GM13976 (cell line): ENCODE data around the gene SOD3.

Experiments used
- DNase-seq: peaks from one replicate; pipeline ENCODE4 v3.0.0; 2012; ENCODE audit warnings: low spot score
- in situ Hi-C: fragments of 300-500 bp; cut with MboI; formaldehyde crosslinking; loops from one replicate; pipeline ENCODE4 v1.12.0; 2022; ENCODE audit warnings: low sequenced_read_pairs, mixed read lengths, inconsistent platforms; ENCODE audit not compliant: unreplicated experiment
- TF ChIP-seq, protein P1 (sequence below): IDR thresholded peaks from 2 replicates; pipeline ENCODE4 v1.5.1; 2012; ENCODE audit warnings: borderline replicate concordance, mild to moderate bottlenecking; ENCODE audit not compliant: insufficient read depth; ENCODE audit errors: extremely low read depth, missing control alignments, control extremely low read depth

Gene SOD3

DNA sequence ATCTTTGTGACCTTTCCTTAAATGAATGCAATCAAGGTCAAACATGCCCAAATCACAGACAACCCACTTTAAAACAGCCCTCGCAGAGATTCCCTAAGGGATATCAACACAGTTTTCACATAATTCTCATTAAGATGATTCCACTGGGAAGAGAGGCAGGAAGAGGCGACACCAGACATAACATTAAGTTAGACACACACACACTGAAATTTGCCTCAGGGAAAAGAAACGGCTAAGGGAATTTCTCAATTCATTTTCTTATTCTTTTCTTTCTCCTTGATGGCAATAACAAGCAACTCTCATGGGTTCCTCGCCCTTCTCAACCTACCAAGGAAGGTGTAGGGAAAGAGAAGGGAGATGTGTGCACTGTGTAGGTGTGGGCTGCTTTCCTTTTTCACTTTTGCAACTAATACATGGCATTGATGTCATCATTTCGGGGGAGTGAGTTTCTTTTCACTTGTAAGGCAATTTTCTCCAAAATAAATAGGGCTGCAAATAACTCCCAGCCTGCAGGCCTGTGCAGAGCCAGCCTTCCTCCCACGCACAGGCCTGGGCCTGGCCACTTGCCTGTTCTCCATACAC lies 41.4 kb downstream of the SOD3 start:
- TF ChIP-seq, protein P1, sequence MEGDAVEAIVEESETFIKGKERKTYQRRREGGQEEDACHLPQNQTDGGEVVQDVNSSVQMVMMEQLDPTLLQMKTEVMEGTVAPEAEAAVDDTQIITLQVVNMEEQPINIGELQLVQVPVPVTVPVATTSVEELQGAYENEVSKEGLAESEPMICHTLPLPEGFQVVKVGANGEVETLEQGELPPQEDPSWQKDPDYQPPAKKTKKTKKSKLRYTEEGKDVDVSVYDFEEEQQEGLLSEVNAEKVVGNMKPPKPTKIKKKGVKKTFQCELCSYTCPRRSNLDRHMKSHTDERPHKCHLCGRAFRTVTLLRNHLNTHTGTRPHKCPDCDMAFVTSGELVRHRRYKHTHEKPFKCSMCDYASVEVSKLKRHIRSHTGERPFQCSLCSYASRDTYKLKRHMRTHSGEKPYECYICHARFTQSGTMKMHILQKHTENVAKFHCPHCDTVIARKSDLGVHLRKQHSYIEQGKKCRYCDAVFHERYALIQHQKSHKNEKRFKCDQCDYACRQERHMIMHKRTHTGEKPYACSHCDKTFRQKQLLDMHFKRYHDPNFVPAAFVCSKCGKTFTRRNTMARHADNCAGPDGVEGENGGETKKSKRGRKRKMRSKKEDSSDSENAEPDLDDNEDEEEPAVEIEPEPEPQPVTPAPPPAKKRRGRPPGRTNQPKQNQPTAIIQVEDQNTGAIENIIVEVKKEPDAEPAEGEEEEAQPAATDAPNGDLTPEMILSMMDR, result no peak
- in situ Hi-C loops, result no loop called here
- peak; percentile 31 for DNase-seq

GRCh38 chr4:24837336-24837735 lies 42.0 kb downstream of the SOD3 start:
- in situ Hi-C loops, result no loop called here
- TF ChIP-seq, protein P1, result no peak
- no peak for DNase-seq

DNA sequence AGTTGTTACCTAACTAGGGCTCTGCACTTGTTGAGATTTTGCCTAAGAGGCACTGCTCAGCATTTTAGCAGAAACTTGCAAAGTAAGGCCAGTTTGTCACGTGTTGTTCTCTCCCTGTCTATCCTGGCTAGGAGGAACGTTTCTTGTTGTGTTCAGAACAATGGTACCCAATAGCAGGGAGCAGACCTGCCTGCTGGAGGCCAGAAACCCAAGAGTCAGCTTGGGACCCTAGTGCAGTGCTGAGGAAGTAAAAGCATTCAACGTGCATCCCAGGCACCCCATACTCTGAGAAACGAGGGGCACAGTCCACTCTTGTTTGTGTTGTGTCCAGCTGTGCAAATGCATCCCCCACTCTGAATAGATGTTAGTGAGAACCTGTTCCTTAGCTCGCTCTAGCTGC lies 42.4 kb downstream of the SOD3 start:
- DNase-seq, result no peak

DNA sequence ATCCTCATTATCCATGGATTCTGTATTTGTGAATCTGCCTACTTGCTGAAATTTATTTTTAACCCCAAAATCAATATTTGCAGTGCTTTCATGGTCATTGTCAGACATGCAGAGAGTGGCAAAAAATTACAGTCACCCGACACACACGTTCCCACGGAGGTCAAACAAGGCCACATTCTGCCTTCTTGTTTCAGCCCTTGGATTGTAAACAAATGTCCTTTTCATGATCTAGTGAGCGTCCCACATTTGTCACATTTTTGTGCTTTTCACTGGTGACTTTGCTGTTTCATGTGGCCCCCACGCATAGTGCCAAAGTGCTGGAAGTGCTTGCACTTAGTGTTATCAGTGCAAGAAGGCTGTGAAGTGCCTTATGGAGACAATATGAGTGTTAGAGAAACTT lies 45.0 kb downstream of the SOD3 start:
- TF ChIP-seq, protein P1, result no peak
- in situ Hi-C loops, result no loop called here
- no peak for DNase-seq

More for the DNA sequence above, 42.4 kb downstream of the SOD3 start:
- TF ChIP-seq, protein P1, result no peak
- in situ Hi-C loops, result no loop called here

DNA sequence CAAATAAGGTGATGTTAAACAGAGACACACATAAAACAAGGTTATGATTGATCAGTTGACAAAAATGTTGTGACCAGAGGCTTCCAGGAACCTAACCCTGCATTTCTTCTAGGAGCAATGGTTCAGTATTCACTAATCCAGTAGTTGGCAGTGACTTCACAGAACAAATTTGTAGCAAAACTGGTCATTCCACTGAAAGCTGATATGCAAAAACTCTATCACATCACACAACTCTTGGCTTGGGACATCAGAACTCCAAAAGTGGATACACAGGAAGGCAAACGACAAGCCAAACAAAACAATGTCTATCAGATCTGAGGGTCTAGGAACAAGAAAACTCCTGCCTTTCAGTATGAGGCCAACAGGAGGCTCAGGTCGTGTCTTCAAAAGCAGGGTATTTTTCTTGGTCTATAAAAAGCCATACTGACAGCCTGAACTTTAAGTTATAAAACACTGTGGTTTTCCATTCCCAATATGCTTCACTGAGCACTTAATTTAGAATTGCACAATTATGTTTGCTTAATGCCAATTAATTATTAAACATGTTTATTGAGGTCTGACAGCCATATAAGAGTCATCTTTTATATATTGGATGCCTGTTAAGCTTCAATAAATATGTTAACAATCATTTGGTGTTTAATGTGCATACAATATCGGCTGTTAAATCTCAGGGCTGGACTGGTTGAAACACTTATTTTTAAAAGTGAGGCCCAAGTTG lies 45.6 kb downstream of the SOD3 start:
- in situ Hi-C loops, result no loop called here
- TF ChIP-seq, protein P1, result no peak
- no peak for DNase-seq

DNA sequence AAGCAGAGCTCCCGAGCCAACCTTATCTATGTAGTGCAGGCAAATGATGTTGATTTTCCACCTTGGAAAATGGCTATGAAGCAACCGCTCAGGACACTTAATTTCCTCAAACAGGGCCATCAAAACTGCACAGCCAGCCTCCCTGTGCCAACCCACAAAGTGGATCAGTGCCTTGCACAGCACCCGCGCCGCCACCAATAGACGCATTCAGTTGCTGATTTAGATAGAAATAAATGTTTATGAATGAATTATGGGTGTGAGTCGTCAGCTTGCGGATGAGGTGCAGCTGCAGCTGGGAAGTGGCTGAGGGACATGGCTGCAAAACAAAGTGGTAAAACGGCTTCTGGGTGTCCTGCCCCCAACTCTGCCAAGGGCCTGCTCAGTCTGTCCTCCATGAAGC lies 47.0 kb downstream of the SOD3 start:
- no peak for DNase-seq
- in situ Hi-C loops, result no loop called here
- TF ChIP-seq, protein P1, result no peak
